ENCODE data around the gene HMGCR. TPM values are rescaled to one million over a fixed set of nuclear protein-coding genes. Genes with fewer than 3 reads are reported as not detected.

Gene HMGCR
- total and polyA plus RNA-seq, 9 of the 15 experiments (the other 6 are each of a cell fraction or from before 2014, with no cell fraction given): 29.5 to 155 (median 61.5) TPM

DNA sequence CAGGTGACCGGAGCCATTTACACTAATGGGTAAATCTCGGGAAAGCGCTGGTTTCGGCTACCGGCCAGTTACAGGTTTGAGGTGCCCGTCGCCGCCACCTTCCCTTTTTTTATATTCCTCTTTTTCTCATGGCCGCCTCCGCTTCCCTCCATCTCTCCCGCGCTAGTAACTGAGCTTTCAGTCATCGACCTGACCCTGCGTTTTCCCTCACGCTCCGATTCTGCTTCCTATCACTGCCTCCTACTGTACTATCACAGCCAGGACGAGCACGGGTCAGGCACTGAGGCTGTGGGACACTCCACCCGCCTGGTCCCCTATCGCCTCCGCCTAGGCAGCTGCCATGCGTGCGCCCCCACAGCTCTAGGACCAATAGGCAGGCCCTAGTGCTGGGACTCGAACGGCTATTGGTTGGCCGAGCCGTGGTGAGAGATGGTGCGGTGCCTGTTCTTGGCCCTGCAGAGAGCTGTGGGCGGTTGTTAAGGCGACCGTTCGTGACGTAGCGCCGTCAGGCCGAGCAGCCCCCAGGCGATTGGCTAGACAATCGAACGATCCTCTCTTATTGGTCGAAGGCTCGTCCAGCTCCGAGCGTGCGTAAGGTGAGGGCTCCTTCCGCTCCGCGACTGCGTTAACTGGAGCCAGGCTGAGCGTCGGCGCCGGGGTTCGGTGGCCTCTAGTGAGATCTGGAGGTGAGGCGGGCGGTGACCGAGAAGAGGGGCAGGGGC is at the start of gene HMGCR (continued):
- TF ChIP-seq E2F3 (CRISPR knock-in tag; IDR thresholded peaks at IDR 0.05) (peak; percentile 14; the same call in 1 of the 2 replicates), KDM1A (IDR thresholded peaks at IDR 0.05) (peak; percentile 94 to 95), ZNF589 (CRISPR knock-in tag; IDR thresholded peaks at IDR 0.05; ENCODE audit: low read depth) (no peak; the same call in 1 of the 2 replicates), MTA1 (IDR thresholded peaks at IDR 0.05; ENCODE audit: borderline replicate concordance) (no peak), ARID4B (CRISPR knock-in tag; IDR thresholded peaks at IDR 0.05) (0 out of 2 replicates have a peak, but pooled peaks have one; percentile 43), GABPB2 (CRISPR knock-in tag; conservative IDR thresholded peaks at IDR 0.05) (no peak), EWSR1 (IDR thresholded peaks at IDR 0.05; ENCODE audit: borderline replicate concordance, low read depth, partially characterized antibody) (no peak), NCOA1 (IDR thresholded peaks at IDR 0.05; ENCODE audit: low read depth) (0 out of 2 replicates have a peak, but pooled peaks have one; percentile 63), ZNF764 (CRISPR knock-in tag; IDR thresholded peaks at IDR 0.05; ENCODE audit: low read depth) (peak; percentile 77), JUNB (CRISPR knock-in tag; conservative IDR thresholded peaks at IDR 0.05) (no peak), ZNF639 (CRISPR knock-in tag; conservative IDR thresholded peaks at IDR 0.05 in 1 of 2, IDR thresholded peaks at IDR 0.05 in 1 of 2) (no peak), NUFIP1 (IDR thresholded peaks at IDR 0.05; ENCODE audit: partially characterized antibody) (no peak), FOXK1 (CRISPR knock-in tag; IDR thresholded peaks at IDR 0.05; ENCODE audit: borderline replicate concordance) (no peak), NEUROD1 (IDR thresholded peaks at IDR 0.05; ENCODE audit: borderline replicate concordance, low read depth, low read length, partially characterized antibody) (peak; percentile 97), PHF20 (IDR thresholded peaks at IDR 0.05; ENCODE audit: partially characterized antibody) (no peak), HMG20A (CRISPR knock-in tag; conservative IDR thresholded peaks at IDR 0.05) (no peak), ZBTB43 (CRISPR knock-in tag; IDR thresholded peaks at IDR 0.05) (no peak), ZSCAN29 (IDR thresholded peaks at IDR 0.05) (no peak), ZNF41 (CRISPR knock-in tag; conservative IDR thresholded peaks at IDR 0.05) (no peak)
- TF ChIP-seq, protein P1, sequence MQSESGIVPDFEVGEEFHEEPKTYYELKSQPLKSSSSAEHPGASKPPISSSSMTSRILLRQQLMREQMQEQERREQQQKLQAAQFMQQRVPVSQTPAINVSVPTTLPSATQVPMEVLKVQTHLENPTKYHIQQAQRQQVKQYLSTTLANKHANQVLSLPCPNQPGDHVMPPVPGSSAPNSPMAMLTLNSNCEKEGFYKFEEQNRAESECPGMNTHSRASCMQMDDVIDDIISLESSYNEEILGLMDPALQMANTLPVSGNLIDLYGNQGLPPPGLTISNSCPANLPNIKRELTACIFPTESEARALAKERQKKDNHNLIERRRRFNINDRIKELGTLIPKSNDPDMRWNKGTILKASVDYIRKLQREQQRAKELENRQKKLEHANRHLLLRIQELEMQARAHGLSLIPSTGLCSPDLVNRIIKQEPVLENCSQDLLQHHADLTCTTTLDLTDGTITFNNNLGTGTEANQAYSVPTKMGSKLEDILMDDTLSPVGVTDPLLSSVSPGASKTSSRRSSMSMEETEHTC (IDR thresholded peaks at IDR 0.05): no peak

Measured in K562 (cell line).